ENCODE results near the gene CTSO.
A peak's percentile ranks its signal among the peaks of the same experiment; 100 is the strongest.

The CTSO gene

DNA sequence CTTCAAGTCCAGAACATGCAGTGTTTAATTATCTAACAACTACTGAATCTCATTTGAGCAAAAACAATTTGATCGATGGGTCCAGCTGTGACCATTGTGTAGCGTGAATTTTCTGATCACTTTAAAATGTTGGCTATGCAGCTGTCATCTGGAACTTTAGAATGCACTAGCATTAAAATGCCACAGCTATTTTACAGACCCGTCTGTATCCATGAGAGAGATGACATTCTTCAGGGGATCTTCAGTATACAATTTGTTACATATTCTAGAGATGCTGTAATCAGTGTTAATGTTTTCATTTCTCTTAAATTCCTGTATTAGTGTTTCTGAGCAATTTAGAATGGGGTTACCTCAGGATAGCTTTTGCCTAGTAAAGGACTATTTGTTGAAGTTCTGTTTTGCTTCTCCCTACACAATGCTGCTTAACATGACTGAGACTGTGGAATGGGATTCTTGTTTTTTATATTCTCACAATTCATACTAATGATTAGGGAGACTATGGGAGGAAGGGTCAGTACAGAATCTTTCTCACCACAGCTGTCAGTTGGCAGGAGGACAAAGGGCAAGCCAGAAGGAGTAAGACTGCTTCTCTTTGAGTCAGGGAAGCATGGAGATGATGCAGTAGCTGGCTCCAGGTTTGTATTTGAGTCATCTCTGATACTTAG is 13.2 kb upstream of the CTSO start:
- Histone ChIP-seq H3K27me3 (ENCODE audit: low read depth) (no peaks in the 10 kb centered on the region), H3K9me3 (no peaks in the 10 kb centered on the region), H3K4me3 (no peak overlapping the region), H3K36me3 (replicated peaks) (no peaks in the 10 kb centered on the region), H3K4me1 (no peaks in the 10 kb centered on the region; the same call in 1 of the 2 replicates)
- DNase-seq (ENCODE audit: low spot score in 2 of 2) = no peak
- in situ Hi-C loops (cut with MboI; ENCODE audit: low sequenced_read_pairs) = no loop called here

DNA sequence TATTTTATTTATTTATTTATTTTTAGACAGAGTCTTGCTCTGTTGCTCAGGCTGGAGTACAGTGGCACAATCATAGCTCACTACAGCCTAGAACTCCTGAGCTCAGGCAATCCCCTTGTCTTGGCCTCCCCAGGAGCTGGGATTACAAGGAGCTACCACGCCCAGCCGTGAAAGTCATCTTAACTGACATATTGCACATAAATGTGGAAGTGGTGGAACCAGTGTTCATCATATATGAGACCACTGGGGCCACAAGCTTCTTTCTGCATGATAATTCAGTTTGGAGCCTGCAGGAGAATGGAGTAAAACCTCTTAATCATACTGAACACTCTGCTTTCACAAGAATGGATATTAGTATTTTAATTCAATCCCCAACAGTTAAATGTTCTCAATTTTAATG is 12.5 kb upstream of the CTSO start:
- DNase-seq (ENCODE audit: low spot score in 2 of 2) = no peak
- Histone ChIP-seq H3K36me3 (replicated peaks) (no peaks in the 10 kb centered on the region), H3K9me3 (no peaks in the 10 kb centered on the region), H3K27me3 (ENCODE audit: low read depth) (no peaks in the 10 kb centered on the region), H3K4me1 (no peaks in the 10 kb centered on the region; the same call in 1 of the 2 replicates), H3K4me3 (no peak overlapping the region)
- in situ Hi-C loops (cut with MboI; ENCODE audit: low sequenced_read_pairs) = no loop called here

DNA sequence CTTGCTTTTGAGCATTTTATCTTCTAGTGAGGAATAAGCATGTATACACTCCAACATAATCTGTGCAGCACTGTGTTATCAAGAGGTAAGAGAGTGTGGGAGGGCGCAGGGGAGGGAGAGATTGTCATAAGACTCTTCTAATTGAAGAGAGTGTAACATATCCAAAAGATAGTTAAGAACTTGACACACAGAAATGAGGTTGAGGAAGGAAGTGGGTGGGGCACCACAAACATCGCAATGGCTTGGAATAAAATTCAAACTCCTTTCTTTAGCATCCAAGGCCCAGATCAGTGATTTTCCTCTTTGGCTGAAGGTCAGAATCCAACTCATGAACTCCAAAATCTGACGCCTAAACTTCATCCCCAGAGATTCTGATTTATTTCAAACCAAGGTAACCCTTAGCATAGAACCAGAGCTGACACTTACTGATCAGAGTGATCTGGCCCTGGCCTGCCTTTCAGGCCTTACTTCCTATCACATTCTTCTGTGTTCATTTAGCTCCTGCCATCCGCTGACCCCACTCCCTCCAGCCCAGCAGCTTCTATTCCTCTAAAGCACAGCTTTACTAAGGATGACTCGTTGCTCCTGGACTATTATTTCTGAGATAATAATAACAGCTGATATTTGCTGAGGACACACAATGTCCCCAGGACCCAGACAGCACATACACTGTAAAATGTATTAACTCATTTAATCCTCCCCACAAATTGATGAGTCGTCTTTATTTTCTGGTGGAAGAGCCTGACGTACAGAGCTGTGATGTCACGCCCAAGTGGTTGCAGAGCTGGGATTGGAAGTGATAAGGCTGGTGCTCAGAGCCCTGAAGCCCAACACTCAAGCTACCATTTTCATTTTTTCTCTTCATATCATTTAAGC is 10.6 kb upstream of the CTSO start:
- Histone ChIP-seq H3K4me1 (peaks cover 10% of the 10 kb centered on the region), H3K4me3 (no peak overlapping the region), H3K36me3 (replicated peaks) (no peaks in the 10 kb centered on the region), H3K27me3 (ENCODE audit: low read depth) (no peaks in the 10 kb centered on the region), H3K9me3 (no peaks in the 10 kb centered on the region)
- in situ Hi-C loops (cut with MboI; ENCODE audit: low sequenced_read_pairs) = no loop called here
- DNase-seq (ENCODE audit: low spot score in 2 of 2) = no peak

DNA sequence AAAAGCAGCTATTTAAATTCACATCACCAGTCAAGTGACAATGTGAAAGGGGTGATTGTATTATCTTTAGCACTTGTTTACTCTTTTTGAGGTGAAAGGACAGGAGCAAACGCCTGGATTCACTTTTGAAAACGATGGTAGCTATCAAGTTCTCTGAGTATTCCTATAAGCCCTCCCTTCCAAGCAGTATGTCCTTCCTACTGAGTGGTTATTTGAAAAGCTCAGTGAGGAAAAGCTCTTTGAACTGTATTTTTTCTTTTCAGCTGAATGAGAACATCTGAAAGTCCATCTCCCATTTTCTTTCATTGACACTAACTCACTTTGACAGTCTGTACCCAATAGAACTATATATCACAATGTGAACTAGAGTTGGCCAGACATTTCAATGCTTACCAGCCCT is 9.1 kb upstream of the CTSO start:
- Histone ChIP-seq H3K9me3 (no peaks in the 10 kb centered on the region), H3K4me3 (no peak overlapping the region)
- DNase-seq (ENCODE audit: low spot score in 2 of 2) = no peak

DNA sequence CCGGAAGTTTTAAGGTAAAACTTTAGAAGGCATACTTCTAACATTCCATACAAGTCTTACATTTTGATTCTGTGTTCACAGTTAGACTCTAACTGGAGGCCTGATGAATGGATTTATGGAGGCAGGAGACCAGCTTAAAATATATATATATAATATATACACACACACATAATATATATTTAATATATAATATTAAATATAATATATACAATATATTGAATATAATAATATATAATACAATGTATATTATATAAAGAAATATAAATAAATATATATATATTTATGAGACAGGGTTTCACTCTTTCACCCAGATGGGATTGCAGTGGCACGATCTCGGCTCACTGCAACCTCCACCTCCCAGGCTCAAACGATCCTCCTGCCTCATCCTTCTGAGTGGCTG is 7.9 kb upstream of the CTSO start:
- H3K9me3 ChIP-seq = no peaks in the 10 kb centered on the region
- in situ Hi-C loops (cut with MboI; ENCODE audit: low sequenced_read_pairs) = no loop called here
- H3K36me3 ChIP-seq (replicated peaks) = no peaks in the 10 kb centered on the region
- H3K4me1 ChIP-seq = peaks cover 10% of the 10 kb centered on the region
- H3K27me3 ChIP-seq (ENCODE audit: low read depth) = no peaks in the 10 kb centered on the region
- DNase-seq (ENCODE audit: low spot score in 2 of 2) = no peak
- no peak overlapping the region for H3K4me3 ChIP-seq

More for the DNA sequence above, 9.1 kb upstream of the CTSO start:
- no peaks in the 10 kb centered on the region for H3K27me3 ChIP-seq (ENCODE audit: low read depth)
- in situ Hi-C loops (cut with MboI; ENCODE audit: low sequenced_read_pairs) = no loop called here
- H3K4me1 ChIP-seq = peaks cover 10% of the 10 kb centered on the region
- H3K36me3 ChIP-seq (replicated peaks) = no peaks in the 10 kb centered on the region

DNA sequence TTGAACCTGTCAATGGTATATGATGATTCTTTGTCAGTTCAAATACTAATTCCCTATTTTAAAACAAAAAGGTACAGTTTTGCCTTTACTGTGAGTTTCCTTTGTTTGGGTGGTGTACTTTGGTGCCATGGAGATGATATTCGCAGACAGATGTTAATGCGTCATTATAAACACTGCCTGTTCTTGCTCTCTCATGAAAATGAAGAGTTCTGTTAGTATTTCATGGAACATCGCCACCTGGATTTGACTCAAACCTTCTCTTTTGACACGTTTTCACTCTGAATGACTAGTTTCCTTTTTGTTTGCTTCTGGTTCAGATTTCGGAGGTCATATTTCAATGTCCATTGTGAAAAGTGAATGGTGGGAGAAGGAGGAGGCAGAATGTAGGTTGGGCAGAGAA is 6.9 kb upstream of the CTSO start:
- peak in 1 of 2 experiments; percentile 35 for DNase-seq (ENCODE audit: low spot score in 2 of 2)
- Histone ChIP-seq H3K4me1 (peaks cover 10% of the 10 kb centered on the region), H3K36me3 (replicated peaks) (no peaks in the 10 kb centered on the region), H3K27me3 (ENCODE audit: low read depth) (no peaks in the 10 kb centered on the region), H3K4me3 (no peak overlapping the region), H3K9me3 (no peaks in the 10 kb centered on the region)
- in situ Hi-C loops (cut with MboI; ENCODE audit: low sequenced_read_pairs) = no loop called here

DNA sequence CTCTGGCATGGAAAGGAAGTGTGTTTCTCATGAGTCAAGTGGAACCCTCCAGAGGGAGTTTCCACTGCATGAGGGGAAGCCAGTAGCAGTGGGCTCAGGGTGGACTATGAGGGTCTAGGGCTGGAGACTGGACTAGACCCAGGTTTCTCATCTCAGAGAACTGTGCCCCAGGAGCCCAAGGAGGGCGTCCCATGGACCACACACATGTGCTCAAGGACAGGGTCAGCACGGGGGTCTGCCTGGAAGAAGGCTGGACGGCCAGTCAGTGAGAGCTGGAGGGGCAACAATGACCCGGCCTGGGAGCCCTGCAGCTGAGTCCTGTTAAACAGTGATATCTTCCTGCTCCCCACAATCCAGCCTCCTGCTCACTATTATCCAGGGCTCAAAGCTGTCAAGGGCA is 5.8 kb upstream of the CTSO start:
- no peak for DNase-seq (ENCODE audit: low spot score in 2 of 2)
- peaks cover 10% of the 10 kb centered on the region for H3K4me1 ChIP-seq
- H3K36me3 ChIP-seq (replicated peaks) = no peaks in the 10 kb centered on the region
- H3K9me3 ChIP-seq = no peaks in the 10 kb centered on the region
- H3K27me3 ChIP-seq (ENCODE audit: low read depth) = no peaks in the 10 kb centered on the region
- no peak overlapping the region for H3K4me3 ChIP-seq
- in situ Hi-C loops (cut with MboI; ENCODE audit: low sequenced_read_pairs) = no loop called here

DNA sequence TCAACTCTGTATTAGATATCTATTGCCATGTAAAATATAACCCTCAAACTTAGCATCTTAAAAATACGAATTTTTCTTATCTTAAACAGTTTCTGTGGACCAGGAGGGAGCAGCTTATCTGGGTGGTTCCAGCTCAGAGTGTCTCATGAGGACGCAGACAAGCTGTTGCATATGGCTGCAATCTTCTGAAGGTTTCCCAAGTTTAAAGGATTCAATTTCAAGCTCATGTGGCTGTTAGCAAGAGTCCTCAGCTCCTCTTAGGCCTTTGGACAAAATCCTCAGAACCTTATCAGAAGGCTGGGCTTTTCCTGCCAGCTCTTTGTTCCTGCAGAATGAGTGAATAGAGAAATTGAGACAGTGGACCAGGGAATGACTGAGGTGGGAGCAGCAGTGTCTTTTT is 2.8 kb upstream of the CTSO start:
- Histone ChIP-seq H3K27me3 (ENCODE audit: low read depth) (no peaks in the 10 kb centered on the region), H3K36me3 (replicated peaks) (no peaks in the 10 kb centered on the region), H3K4me3 (no peak overlapping the region), H3K4me1 (peaks cover 17% of the 10 kb centered on the region), H3K9me3 (no peaks in the 10 kb centered on the region)
- DNase-seq (ENCODE audit: low spot score in 2 of 2) = no peak
- in situ Hi-C loops (cut with MboI; ENCODE audit: low sequenced_read_pairs) = no loop called here

DNA sequence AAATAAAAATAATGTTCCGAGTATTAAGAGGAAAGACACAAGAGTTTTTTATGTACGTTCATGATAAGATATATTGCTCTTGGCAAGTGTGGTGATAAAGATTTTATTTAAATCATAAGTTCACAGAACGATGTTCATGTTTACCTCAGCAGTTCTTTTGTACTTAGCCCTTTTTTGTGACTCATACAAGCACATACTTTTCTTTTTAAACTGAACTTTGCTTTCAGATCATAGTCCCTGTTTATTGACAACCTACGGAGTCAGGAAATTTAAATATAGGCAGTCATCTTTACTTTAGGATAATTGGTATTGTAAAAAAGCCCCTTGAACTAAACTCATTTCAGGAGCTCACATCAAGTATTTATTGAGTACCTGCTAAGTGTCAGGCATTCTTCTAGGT is 1.3 kb upstream of the CTSO start:
- H3K4me3 ChIP-seq = no peak overlapping the region
- H3K4me1 ChIP-seq = peaks cover 8% of the 10 kb centered on the region
- H3K27me3 ChIP-seq (ENCODE audit: low read depth) = no peaks in the 10 kb centered on the region
- H3K9me3 ChIP-seq = no peaks in the 10 kb centered on the region
- no peaks in the 10 kb centered on the region for H3K36me3 ChIP-seq (replicated peaks)
- DNase-seq (ENCODE audit: low spot score in 2 of 2) = no peak
- in situ Hi-C loops (cut with MboI; ENCODE audit: low sequenced_read_pairs) = loop anchor here (5.0 kb wide), 1 partner anchor 143 kb away; no protein-coding TSS in a partner anchor

DNA sequence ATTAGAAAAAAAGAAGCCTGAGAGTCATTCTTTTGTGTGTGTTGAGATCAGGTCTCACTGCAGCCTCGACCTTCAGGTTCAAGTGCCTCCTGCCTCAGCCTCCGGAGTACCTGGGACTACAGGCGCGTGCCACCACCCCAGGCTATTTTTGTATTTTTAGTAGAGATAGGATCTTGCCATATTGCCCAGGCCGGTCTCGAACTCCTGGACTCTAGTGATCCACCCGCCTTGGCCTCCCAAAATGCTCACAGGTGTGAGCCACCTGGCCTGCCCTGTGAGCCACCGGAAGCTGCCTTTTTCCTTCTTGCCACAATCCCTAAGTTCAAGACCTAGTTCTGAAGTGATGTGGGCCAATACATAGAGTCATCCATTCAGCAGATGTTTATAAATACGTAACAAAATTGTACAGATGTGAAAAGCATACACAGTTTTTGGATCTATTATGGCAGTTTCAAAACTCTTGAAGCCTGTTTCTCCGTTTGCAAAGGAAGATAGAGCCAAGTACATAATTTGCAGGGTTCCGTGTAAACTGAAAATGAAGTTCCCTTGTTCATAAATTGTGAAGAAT is 536 bp upstream of the CTSO start:
- Histone ChIP-seq H3K4me1 (peaks cover 6% of the 10 kb centered on the region), H3K9me3 (no peaks in the 10 kb centered on the region), H3K36me3 (replicated peaks) (no peaks in the 10 kb centered on the region), H3K27me3 (ENCODE audit: low read depth) (no peaks in the 10 kb centered on the region), H3K4me3 (peak overlapping the region; percentile 40)
- no peak for DNase-seq (ENCODE audit: low spot score in 2 of 2)
- in situ Hi-C loops (cut with MboI; ENCODE audit: low sequenced_read_pairs) = loop anchor here (5.0 kb wide), 1 partner anchor 142 kb away; no protein-coding TSS in a partner anchor

DNA sequence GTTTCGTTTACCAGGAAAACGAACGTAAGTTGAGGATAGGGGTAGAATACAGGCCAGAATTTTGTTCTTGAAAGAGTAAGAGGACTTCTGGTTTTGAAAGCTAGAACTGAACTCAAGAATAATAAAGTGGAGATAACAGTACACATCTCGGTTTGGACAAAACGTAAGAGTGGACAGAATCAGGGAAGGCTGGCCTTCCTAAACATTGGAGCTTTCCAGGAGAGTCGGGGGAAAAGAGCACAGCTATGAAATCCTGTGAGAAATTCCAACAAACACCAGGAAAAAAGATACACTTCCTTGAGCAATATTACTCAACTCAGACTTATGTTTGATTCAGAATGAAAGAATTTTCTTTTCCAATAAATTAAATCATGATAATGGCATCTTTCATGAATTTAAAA is 1.2 kb downstream of the CTSO start:
- no peak for DNase-seq (ENCODE audit: low spot score in 2 of 2)
- in situ Hi-C loops (cut with MboI; ENCODE audit: low sequenced_read_pairs) = loop anchor here (5.0 kb wide), 1 partner anchor 140 kb away; no protein-coding TSS in a partner anchor
- H3K4me1 ChIP-seq = peaks cover 6% of the 10 kb centered on the region
- H3K4me3 ChIP-seq = no peak overlapping the region
- H3K9me3 ChIP-seq = no peaks in the 10 kb centered on the region
- no peaks in the 10 kb centered on the region for H3K27me3 ChIP-seq (ENCODE audit: low read depth)
- H3K36me3 ChIP-seq (replicated peaks) = no peaks in the 10 kb centered on the region

DNA sequence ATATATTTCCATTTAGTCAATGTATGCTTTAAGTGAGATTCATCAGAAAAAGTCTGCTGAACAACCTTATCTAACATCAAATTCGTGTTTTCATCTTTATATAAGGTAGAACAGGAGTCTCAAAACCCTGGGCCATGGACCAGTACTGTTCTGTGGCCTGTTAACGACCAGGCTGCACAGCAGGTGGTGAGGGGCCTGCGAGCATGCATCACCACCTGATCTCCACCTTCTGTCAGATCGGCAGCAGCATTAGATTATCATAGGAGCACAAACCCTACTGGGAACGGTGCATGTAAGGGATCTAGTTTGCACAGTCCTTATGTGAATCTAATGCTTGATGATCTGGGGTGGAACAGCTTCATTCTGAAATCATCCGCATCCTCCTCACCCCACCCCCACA is 3.2 kb downstream of the CTSO start:
- peaks cover 6% of the 10 kb centered on the region for H3K4me1 ChIP-seq
- DNase-seq (ENCODE audit: low spot score in 2 of 2) = no peak
- no peak overlapping the region for H3K4me3 ChIP-seq
- in situ Hi-C loops (cut with MboI; ENCODE audit: low sequenced_read_pairs) = loop anchor here (5.0 kb wide), 1 partner anchor 138 kb away; no protein-coding TSS in a partner anchor
- H3K9me3 ChIP-seq = no peaks in the 10 kb centered on the region
- H3K36me3 ChIP-seq (replicated peaks) = no peaks in the 10 kb centered on the region
- H3K27me3 ChIP-seq (ENCODE audit: low read depth) = no peaks in the 10 kb centered on the region

DNA sequence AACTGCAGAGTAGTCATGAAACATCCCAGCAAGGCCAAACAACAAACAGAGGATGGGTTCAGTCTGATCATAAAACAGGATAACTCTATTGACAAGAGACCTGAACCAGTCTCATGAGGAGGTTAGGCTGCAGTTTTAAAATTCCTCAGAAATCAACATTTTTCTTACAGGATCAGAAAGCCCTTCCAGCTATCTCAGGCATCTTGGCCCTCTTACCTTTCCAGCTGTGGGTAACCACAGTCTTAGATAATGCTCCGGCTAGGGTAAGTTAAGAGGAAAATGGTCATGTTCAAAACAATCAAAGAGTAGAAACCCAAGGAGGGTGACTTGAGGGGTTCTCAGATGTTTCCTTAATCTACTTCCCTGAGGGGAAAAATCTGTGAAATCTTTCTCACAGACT is 5.1 kb downstream of the CTSO start:
- no peak overlapping the region for H3K4me3 ChIP-seq
- H3K4me1 ChIP-seq = peaks cover 2% of the 10 kb centered on the region
- no peaks in the 10 kb centered on the region for H3K27me3 ChIP-seq (ENCODE audit: low read depth)
- DNase-seq (ENCODE audit: low spot score in 2 of 2) = no peak
- in situ Hi-C loops (cut with MboI; ENCODE audit: low sequenced_read_pairs) = loop anchor here (25.0 kb wide), 1 partner anchor 536 kb away; no protein-coding TSS in a partner anchor
- no peaks in the 10 kb centered on the region for H3K9me3 ChIP-seq
- H3K36me3 ChIP-seq (replicated peaks) = no peaks in the 10 kb centered on the region

DNA sequence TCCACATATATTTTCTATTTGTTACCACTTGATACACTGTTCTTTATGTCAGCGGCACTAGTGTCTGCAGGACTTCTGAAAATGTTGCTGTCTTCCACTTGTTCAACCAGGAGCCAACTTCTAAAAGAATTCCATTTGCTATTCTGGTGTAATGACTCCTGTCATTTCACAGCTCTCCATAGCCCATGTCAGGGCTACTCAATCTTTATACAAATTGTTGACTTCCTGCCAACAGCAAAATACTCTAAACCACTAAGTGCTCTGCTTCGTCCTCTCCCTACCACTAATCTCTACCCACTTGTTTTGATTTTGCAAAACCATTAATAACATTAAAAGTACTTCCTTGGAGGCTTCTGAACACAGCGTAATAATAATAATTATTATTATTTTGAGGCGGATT is 7.2 kb downstream of the CTSO start:
- Histone ChIP-seq H3K27me3 (ENCODE audit: low read depth) (no peaks in the 10 kb centered on the region), H3K9me3 (no peaks in the 10 kb centered on the region), H3K36me3 (replicated peaks) (no peaks in the 10 kb centered on the region), H3K4me1 (no peaks in the 10 kb centered on the region; the same call in 1 of the 2 replicates), H3K4me3 (no peak overlapping the region)
- DNase-seq (ENCODE audit: low spot score in 2 of 2) = no peak
- in situ Hi-C loops (cut with MboI; ENCODE audit: low sequenced_read_pairs) = loop anchor here (25.0 kb wide), 1 partner anchor 534 kb away; no protein-coding TSS in a partner anchor
